GM12875 (cell line): ENCODE results near the gene SERTM2.
"Not testable (repeated sequence)": the region's sequence is repeated elsewhere in the genome, so short reads cannot be mapped to it uniquely, and the experiment has no call there.

Experiments used
- H3K4me3 ChIP-seq: one replicate; pipeline ENCODE4 v1.5.1; 2011; ENCODE audit warnings: low read depth, low read length, control low read depth
- CTCF ChIP-seq: IDR thresholded peaks from 2 replicates; pipeline ENCODE4 v1.5.1; 2011; ENCODE audit warnings: low read depth, mild to moderate bottlenecking, control low read depth, inconsistent platforms, low read length, moderate library complexity, borderline replicate concordance; ENCODE audit not compliant: insufficient read depth

The SERTM2 gene

GRCh38 chrX:111507933-111508332 is 3.5 kb upstream of the SERTM2 start:
- TF ChIP-seq CTCF = no peak
- no peak overlapping the region for H3K4me3 ChIP-seq

GRCh38 chrX:111515298-111515697 is 3.9 kb downstream of the SERTM2 start:
- TF ChIP-seq CTCF = no peak
- no peak overlapping the region for H3K4me3 ChIP-seq

- TF ChIP-seq CTCF = no peak
- no peak overlapping the region for H3K4me3 ChIP-seq
These were observed 7.2 kb downstream of the SERTM2 start for GRCh38 chrX:111518667-111519066.

GRCh38 chrX:111519215-111519614 is 7.8 kb downstream of the SERTM2 start:
- no peak for TF ChIP-seq CTCF

GRCh38 chrX:111520506-111520905 is 9.1 kb downstream of the SERTM2 start:
- TF ChIP-seq CTCF = no peak
- H3K4me3 ChIP-seq = no peak overlapping the region

More at GRCh38 chrX:111519215-111519614, 7.8 kb downstream of the SERTM2 start:
- no peak overlapping the region for H3K4me3 ChIP-seq

- H3K4me3 ChIP-seq = no peak overlapping the region
- TF ChIP-seq CTCF = no peak
These were observed 9.7 kb downstream of the SERTM2 start for GRCh38 chrX:111521169-111521568.

- H3K4me3 ChIP-seq = no peak overlapping the region
- TF ChIP-seq CTCF = no peak
These were observed 31.8 kb downstream of the SERTM2 start for GRCh38 chrX:111543212-111543741.

- H3K4me3 ChIP-seq = not testable (repeated sequence)
These were observed 37.8 kb downstream of the SERTM2 start for GRCh38 chrX:111549235-111549634.
